OCI-LY7 (cell line): Measurements from ENCODE around the gene ATP2B3. TPM values are rescaled to one million over a fixed set of nuclear protein-coding genes. Genes with fewer than 3 reads are reported as not detected.

ENCODE experiments used
- BruUV-seq: library from RNA; stranded (reverse); fragments of 400-500 nt; replicated peaks from 2 replicates; lab custom pipeline; 2021; lab: Mats Ljungman, UMichigan
- CTCF ChIA-PET: fragments of 300-600 bp; sonication (Branson Sonifier 250); formaldehyde crosslinking; loops from one replicate; lab custom pipeline; 2022; ENCODE audit warnings: antibody characterized with exemption; ENCODE audit not compliant: unreplicated experiment; lab: Charles Lee
- POLR2A ChIA-PET: fragments of 300-600 bp; sonication (Branson Sonifier 250); formaldehyde crosslinking; loops from one replicate; lab custom pipeline; 2022; ENCODE audit warnings: antibody characterized with exemption; lab: Charles Lee
- DNase-seq: peaks from one replicate; pipeline ENCODE4 v3.0.0-alpha.2; 2015; ENCODE audit warnings: low spot score
- H2AFZ ChIP-seq: fragments of 200-600 bp; sonication (generic), shearing (Covaris generic); 2 replicates; pipeline ENCODE4 v1.6.1; 2014; ENCODE audit warnings: mild to moderate bottlenecking, antibody characterized with exemption, low read length, moderate library complexity
- H3K27ac ChIP-seq: fragments of 200-600 bp; sonication (generic); 2 replicates; pipeline ENCODE4 v1.5.1; 2014; ENCODE audit warnings: mixed run types, low read depth, mild to moderate bottlenecking, moderate library complexity, low read length, inconsistent platforms; ENCODE audit not compliant: poor library complexity, severe bottlenecking
- H3K36me3 ChIP-seq: fragments of 200-600 bp; sonication (generic); 2 replicates; pipeline ENCODE4 v1.6.1; 2014; ENCODE audit warnings: mild to moderate bottlenecking, antibody characterized with exemption, low read length, moderate library complexity, mixed read lengths; ENCODE audit not compliant: insufficient read depth
- H3K4me1 ChIP-seq: fragments of 200-600 bp; sonication (generic); 2 replicates; pipeline ENCODE4 v1.5.1; 2014; ENCODE audit warnings: mild to moderate bottlenecking, low read length; ENCODE audit not compliant: insufficient read depth, poor library complexity, severe bottlenecking
- H3K4me2 ChIP-seq: fragments of 200-600 bp; sonication (generic); 2 replicates; pipeline ENCODE4 v1.6.1; 2014; ENCODE audit warnings: mild to moderate bottlenecking, low read length
- H3K4me3 ChIP-seq: fragments of 200-600 bp; sonication (generic); 2 replicates; pipeline ENCODE4 v1.5.1; 2014; ENCODE audit warnings: mild to moderate bottlenecking, low read depth, low read length; ENCODE audit not compliant: poor library complexity, severe bottlenecking
- H3K79me2 ChIP-seq: fragments of 200-600 bp; sonication (generic); 2 replicates; pipeline ENCODE4 v1.6.1; 2016; ENCODE audit warnings: low read depth, mild to moderate bottlenecking, low read length, moderate library complexity, mixed read lengths; ENCODE audit not compliant: insufficient read depth
- H3K9me2 ChIP-seq: fragments of 200-600 bp; sonication (generic); 2 replicates; pipeline ENCODE4 v1.6.1; 2016; ENCODE audit warnings: mild to moderate bottlenecking, low read length, mixed read lengths; ENCODE audit not compliant: insufficient read depth
- H3K9me3 ChIP-seq: fragments of 200-600 bp; sonication (generic); 2 replicates; pipeline ENCODE4 v1.6.1; 2014; ENCODE audit warnings: mild to moderate bottlenecking, mixed run types, low read length, mixed read lengths
- H4K20me1 ChIP-seq: fragments of 200-600 bp; sonication (generic); 2 replicates; pipeline ENCODE4 v1.6.1; 2014; ENCODE audit warnings: mild to moderate bottlenecking, antibody characterized with exemption, low read length, moderate library complexity, mixed read lengths; ENCODE audit not compliant: insufficient read depth
- EZH2phosphoT487 ChIP-seq: fragments of 200-600 bp; sonication (generic); IDR thresholded peaks from 2 replicates; pipeline ENCODE4 v1.6.1; 2018; ENCODE audit warnings: low read depth, borderline replicate concordance, mild to moderate bottlenecking, mixed run types, antibody characterized with exemption, low read length, moderate library complexity, mixed read lengths
- intact Hi-C: fragments of 100-400 bp; cut with micrococcal nuclease; formaldehyde crosslinking; loops from one replicate; pipeline ENCODE4 v1.10.0; 2022; ENCODE audit not compliant: unreplicated experiment
- total RNA-seq, 2 experiments: library from RNA; depleted of rRNA in 1 of 2; stranded (reverse); fragments of >200 nt in 1 of 2; shearing (Covaris generic) in 1 of 2; gene quantifications; 2 replicates each; pipeline ENCODE4 v1.2.3, GENCODE V29; 2014 to 2022
- TF ChIP-seq, protein P1 (sequence below): fragments of 200-600 bp; sonication (generic); conservative IDR thresholded peaks from 2 replicates; pipeline ENCODE4 v1.5.1; 2014; ENCODE audit warnings: mild to moderate bottlenecking, antibody characterized with exemption, low read length, moderate library complexity, mixed read lengths

Gene ATP2B3
- total RNA-seq, 2 experiments from 2014 or later, result not detected

DNA sequence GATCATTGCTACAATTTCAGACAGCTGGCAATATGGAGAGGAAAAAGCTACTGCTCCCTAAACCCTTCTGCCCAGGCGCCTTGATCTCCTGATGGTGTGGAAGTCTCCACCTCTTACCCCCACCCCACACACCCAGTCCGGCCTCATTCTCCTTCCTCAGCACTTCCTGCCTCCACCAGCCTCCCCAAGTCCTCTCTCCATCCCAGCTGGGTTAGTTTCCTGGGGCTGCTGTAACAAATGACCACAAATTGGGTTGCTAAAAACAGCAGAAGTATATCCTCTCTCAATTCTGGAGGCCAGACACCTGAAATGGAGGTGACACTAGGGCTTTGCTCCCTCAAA is 82.6 kb downstream of the ATP2B3 start:
- no peaks in the 10 kb centered on the region for H3K9me2 ChIP-seq
- H2AFZ ChIP-seq, result peak overlapping the region; percentile 85; the same call in 1 of the 2 replicates
- H3K9me3 ChIP-seq, result no peaks in the 10 kb centered on the region
- no peak overlapping the region for H3K27ac ChIP-seq
- peak; percentile 26 for DNase-seq
- TF ChIP-seq, protein P1, sequence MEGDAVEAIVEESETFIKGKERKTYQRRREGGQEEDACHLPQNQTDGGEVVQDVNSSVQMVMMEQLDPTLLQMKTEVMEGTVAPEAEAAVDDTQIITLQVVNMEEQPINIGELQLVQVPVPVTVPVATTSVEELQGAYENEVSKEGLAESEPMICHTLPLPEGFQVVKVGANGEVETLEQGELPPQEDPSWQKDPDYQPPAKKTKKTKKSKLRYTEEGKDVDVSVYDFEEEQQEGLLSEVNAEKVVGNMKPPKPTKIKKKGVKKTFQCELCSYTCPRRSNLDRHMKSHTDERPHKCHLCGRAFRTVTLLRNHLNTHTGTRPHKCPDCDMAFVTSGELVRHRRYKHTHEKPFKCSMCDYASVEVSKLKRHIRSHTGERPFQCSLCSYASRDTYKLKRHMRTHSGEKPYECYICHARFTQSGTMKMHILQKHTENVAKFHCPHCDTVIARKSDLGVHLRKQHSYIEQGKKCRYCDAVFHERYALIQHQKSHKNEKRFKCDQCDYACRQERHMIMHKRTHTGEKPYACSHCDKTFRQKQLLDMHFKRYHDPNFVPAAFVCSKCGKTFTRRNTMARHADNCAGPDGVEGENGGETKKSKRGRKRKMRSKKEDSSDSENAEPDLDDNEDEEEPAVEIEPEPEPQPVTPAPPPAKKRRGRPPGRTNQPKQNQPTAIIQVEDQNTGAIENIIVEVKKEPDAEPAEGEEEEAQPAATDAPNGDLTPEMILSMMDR, result no peak
- no peak for TF ChIP-seq EZH2phosphoT487
- no TSS peak for BruUV-seq
- H3K4me3 ChIP-seq, result peak overlapping the region; percentile 81
- H4K20me1 ChIP-seq, result no peaks in the 10 kb centered on the region
- ChIA-PET POLR2A (no interaction called here), CTCF (no interaction called here)
- no peaks in the 10 kb centered on the region for H3K36me3 ChIP-seq
- intact Hi-C loops, result loop anchor here (2.0 kb wide), 1 partner anchor 45 kb away; no protein-coding TSS in a partner anchor
- peaks cover 10% of the 10 kb centered on the region; the same call in 1 of the 2 replicates for H3K79me2 ChIP-seq
- peaks cover 22% of the 10 kb centered on the region for H3K4me1 ChIP-seq
- H3K4me2 ChIP-seq, result peak overlapping the region; percentile 86

DNA sequence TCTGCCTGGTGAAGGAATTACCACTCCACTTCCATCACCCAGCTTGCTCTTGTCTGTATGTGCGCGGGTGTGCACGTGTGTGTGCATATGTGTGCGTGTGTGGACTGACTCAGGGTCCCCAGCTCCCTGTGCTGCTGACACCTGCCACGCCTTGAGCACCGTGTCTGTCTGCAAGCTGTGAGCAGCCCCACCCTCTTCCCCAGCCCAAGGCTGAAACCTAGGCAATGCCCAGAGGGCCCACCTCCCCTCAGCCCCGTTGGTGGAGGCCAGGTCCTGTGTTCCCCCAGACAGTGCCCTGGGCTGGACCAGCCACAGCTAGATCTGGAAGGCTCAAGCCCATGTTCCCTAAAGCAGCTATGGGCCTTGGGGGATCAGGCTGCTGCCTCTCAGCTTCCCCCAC is 83.5 kb downstream of the ATP2B3 start:
- DNase-seq, result no peak
- POLR2A ChIA-PET, result no interaction called here

More for the DNA sequence above, 83.5 kb downstream of the ATP2B3 start:
- Histone ChIP-seq H3K4me3 (no peak overlapping the region), H3K9me3 (no peaks in the 10 kb centered on the region), H3K36me3 (no peaks in the 10 kb centered on the region), H2AFZ (no peak overlapping the region), H3K4me2 (peak overlapping the region; percentile 86), H3K9me2 (no peaks in the 10 kb centered on the region), H3K79me2 (peaks cover 10% of the 10 kb centered on the region; the same call in 1 of the 2 replicates), H3K27ac (no peak overlapping the region), H4K20me1 (no peaks in the 10 kb centered on the region), H3K4me1 (peaks cover 22% of the 10 kb centered on the region)
- BruUV-seq, result no TSS peak
- CTCF ChIA-PET, result no interaction called here
- intact Hi-C loops, result loop anchor here (2.0 kb wide), 1 partner anchor 46 kb away; no protein-coding TSS in a partner anchor
- TF ChIP-seq, protein P1, result no peak
- no peak for TF ChIP-seq EZH2phosphoT487
